Fibroblast of skin of scalp (primary cell): ENCODE results near the gene FN1.

Experiments
- DNase-seq: peaks from one replicate; pipeline ENCODE4 v3.0.0-alpha.2; 2013

FN1 gene

DNA sequence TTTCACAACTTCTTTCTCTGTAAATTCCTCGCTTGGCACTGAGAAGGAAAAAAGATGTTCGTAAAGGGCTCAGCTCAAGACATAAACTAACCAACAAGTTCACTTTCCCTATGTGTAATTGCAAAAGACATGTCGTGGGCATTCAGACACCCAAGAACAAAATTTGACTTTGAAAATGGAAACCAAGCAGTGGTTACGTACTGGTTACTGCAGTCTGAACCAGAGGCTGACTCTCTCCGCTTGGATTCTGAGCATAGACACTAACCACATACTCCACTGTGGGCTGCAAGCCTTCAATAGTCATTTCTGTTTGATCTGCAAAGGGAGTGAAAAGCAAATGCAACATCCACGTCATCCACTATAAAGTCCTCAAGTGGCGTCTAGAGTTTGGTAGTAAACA is 53.9 kb downstream of the FN1 start:
- no peak for DNase-seq

DNA sequence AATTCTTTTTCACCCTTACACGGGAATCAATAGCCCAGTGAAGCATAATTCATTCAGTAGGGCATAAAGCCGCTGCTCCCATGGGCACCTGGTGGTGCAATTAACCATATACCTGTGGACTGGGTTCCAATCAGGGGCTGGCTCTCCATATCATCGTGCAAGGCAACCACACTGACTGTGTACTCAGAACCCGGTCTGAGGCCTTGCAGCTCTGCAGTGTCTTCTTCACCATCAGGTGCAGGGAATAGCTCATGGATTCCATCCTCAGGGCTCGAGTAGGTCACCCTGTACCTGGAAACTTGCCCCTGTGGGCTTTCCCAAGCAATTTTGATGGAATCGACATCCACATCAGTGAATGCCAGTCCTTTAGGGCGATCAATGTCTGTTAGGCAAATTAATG is 55.2 kb downstream of the FN1 start:
- no peak for DNase-seq

DNA sequence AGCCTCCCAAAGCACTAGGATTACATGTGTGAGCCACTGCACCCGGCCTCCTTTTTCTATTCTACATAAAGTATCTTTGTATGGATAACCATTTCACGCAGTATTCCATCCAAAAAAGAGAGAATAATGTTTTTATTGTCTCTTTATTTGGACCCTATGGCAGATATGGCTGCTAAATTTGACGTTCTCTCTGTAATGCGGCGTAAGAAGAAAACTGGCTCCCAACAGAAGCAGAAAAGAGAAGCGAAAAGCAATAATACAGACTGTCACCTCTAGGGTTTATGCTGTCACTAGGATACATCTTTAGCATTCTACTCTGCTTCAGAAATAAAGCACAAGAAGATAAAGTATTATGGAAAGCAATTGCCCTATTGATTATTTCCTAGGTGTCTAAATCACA is 55.9 kb downstream of the FN1 start:
- DNase-seq: no peak

DNA sequence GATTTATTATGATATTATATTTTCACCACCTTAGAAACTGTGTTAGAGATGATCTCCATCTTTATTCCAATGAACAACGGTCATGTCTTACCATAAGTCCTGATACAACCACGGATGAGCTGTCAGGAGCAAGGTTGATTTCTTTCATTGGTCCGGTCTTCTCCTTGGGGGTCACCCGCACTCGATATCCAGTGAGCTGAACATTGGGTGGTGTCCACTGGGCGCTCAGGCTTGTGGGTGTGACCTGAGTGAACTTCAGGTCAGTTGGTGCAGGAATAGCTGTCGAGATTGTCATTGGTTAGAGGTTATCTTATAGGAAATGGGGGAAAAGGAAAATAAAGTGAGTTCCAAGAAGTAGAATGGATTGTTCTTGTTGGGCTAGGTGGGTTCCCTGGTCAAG is 56.8 kb downstream of the FN1 start:
- no peak for DNase-seq

DNA sequence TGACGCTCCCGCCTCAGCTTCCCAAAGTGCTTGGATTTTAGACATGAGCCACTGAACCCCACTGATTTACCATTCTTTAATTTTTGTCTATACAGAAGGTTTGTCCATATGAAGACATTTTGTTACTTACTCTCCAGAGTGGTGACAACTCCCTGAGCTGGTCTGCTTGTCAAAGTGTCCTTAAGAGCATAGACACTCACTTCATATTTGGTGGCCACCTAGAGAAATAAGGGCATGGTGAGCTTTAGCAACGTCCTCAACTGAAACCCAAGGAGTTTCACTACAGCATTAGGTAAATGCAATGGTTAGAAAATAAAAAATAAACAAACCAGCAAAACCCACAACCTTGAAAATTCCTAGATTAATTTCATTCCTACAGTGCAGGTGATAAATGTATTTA is 57.8 kb downstream of the FN1 start:
- DNase-seq: no peak

DNA sequence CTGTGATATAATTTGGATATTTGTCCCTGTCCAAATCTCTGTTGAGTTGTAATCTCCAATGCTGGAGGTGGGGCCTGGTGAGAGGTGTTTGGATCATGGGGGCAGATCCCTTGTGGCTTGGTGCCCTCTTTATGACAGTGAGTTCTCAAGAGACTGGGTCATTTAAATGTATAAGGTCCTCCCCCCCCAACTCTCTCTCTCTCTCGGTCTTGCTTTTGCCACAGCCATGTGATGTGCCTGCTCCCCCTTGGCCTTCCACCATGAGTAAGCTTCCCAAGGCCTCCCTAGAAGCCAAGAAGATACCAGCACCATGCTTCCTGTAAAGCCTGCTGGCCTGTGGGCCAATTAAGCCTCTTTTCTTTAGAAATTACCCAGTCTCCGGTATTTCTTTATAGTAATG is 58.6 kb downstream of the FN1 start:
- DNase-seq: no peak

DNA sequence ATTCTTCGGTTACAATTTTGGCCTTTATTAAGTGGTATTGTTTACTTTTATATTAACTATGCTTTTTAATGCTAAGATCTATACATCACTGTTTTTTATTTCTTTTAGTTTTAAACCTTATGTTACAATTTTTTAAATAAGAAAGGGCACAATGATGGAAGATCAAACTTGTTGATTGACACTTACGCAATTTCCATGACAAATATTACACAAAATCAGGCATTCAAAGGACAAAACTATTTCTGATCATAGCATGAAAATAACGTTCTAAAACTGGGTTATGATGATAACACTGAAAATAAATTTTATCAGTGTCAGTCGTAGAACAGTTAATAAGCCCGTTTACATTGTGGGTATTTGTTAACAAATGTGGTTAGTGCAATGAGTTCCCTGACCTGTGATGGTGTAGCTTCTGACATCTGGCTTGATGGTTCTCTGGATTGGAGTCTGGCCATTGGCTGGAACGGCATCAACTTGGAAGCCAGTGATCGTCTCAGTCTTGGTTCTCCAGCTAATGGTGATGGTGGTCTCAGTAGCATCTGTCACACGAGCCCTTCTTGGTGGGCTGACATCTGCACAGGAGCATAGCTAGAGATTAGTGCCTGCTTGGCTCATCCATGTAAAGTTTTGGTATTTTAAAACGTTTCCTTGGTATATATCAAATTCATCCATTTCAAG is 59.6 kb downstream of the FN1 start:
- no peak for DNase-seq

DNA sequence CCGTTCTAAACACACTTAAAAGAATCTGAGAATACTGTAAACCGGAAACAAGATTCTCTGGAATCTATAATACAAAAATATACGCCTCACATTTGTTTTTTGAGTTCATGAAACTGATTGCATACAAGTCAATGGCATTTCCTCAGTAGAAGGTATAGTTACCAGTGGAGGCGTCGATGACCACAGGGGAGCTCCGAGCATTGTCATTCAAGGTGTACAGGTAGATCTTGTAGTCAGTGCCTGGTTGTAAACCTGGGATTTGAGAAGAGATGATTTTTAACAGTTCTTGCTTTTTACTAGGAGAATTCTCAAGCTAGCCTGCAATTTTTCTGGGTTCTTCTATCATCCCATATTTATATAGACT is 60.4 kb downstream of the FN1 start:
- no peak for DNase-seq

DNA sequence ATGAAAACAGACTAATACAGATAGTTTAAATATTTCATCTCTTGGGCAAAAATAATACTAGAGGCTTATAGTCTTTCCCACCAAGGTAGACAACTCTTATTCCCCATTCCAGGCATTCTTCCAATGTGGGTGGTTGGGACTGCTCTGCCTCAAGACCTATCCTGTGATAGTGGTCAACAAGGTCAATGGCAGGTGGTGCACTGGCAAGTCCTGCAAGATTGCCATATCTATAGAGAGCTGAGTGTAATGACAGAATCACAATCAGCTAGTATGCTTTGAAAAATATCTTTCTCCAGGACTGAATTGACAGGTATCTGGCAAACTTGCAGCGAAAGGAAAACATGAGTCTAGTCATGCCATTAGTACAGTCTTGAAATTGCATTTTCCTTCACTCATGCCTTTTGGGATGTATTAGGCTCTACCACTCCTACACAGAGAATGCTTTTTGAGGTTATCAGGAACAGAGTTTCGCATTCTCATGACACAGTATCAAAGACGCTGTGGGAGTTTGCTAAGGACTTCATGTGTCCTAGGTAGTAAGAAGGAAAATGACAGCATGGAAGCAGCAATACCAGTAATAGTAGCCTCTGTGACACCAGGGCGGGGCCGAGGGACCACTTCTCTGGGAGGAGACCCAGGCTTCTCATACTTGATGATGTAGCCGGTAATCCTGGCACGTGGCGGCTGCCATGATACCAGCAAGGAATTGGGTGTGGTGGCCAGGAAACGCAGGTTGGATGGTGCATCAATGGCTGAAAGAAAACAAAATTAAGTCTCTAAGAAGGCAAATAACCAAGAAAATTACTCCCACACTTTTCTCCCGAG is 61.0 kb downstream of the FN1 start:
- no peak for DNase-seq

DNA sequence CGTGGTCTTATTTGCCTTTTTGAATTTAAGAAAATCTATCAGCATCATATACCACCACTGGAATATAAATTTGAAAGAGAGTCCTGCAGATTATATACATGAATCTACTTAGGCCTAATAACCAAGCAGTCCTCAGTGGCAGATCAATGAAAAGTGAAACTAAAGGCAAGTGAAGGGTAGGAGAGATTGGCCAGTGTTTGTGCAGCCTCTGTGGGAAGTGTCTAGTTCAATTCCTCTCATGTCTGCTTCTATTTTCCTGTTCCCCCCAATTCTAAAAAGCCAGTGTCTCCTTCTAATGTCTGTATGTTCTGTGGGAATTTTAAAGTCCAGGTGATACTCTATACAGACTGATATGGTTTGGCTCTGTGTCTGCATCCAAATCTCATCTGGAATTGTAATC is 61.9 kb downstream of the FN1 start:
- no peak for DNase-seq

DNA sequence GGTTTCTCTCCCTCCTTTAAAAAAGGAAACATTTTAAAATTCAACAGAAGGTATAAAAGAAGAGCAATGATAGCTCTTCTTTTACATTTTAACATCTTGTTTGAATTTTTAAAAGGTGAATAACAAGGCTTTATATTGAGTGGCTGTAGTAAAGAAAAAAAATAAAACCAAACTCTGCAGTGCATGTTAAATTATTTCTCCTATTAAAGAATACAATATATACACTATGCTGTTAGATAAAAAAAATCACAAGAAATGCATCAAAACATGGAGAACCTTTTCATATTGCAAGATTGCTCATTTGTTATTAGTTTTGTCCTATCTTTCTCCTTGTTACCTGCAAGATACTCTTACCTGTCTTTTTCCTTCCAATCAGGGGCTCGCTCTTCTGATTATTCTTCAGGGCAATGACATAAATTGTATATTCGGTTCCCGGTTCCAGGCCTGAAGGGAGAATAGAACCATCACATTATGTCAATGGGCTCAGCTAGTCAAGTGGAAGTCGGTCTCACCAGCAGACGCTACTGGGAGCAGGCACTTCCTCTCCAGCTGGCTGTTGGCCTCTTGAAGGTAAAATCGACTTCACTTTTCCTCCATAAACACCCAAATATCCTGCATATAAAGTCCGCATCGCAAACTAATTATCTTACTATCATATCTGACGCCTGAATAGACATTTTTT is 62.8 kb downstream of the FN1 start:
- no peak for DNase-seq

DNA sequence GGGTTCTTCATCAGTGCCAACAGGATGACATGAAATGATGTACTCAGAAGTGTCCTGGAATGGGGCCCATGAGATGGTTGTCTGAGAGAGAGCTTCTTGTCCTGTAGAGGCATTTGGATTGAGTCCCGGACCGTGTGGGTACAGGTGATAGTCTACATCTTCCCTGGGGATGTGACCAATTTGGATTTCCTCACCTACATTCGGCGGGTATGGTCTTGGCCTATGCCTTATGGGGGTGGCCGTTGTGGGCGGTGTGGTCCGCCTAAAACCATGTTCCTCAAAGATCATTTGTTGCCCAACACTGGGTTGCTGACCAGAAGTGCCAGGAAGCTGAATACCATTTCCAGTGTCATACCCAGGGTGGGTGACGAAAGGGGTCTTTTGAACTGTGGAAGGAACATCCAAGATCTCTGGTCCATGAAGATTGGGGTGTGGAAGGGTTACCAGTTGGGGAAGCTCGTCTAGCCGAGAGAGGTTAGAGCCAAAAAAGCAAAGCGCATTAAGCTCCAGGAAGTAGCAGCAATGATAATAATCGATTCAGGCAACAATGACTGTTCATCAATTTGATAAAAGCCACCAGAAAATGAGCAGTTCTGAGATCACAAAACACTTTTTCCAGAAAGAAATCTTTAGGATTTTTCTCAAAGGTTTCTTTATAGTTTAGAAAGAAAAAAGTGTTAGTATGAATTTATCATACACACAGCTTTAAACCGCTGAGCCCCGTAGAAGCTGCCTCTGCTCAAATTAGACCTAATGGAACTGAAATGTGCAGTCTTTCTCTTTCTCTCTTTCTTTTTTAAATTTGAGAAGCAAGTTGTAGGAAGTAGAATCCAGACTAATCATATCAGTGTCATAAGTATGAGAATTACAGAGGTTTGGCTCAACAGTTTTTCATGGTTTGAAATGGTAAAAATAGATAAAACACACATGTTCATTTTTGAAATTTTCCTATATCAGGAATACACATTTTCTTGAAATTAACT is 63.7 kb downstream of the FN1 start:
- DNase-seq: no peak

DNA sequence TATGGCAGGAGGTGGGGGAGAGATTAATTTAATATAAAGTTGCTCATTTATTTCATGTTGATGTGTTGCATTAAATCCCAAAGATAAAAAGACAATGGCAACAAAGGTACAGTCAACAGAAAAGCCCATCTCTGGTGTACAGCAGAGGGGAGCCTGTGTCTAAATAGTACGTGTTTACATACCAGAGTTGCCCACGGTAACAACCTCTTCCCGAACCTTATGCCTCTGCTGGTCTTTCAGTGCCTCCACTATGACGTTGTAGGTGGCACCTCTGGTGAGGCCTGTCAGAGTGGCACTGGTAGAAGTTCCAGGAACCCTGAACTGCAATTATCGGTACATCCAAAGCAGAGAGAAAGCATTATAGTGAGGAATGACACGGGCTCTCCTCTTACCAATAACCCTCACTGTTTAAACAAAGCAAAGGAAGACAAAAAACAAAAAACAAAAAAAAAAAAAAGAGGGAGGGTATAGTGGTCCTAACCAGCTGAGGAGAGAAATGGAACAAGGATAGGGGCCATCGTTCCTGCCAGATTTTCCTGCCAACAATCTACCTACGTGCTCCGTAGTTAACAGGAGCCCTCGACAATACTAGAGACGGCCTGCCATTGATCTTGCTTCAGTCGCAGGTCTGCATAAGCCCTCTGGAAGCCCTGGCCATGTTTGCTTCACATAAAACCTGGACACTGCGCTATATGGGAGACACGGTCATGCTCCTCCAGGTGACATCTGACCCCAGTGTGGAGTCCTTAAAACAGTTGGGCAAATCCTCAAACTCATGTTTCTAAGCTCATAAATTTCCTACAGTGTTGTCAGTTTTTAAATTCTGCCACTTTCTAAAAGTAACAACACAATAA is 65.5 kb downstream of the FN1 start:
- DNase-seq: no peak

DNA sequence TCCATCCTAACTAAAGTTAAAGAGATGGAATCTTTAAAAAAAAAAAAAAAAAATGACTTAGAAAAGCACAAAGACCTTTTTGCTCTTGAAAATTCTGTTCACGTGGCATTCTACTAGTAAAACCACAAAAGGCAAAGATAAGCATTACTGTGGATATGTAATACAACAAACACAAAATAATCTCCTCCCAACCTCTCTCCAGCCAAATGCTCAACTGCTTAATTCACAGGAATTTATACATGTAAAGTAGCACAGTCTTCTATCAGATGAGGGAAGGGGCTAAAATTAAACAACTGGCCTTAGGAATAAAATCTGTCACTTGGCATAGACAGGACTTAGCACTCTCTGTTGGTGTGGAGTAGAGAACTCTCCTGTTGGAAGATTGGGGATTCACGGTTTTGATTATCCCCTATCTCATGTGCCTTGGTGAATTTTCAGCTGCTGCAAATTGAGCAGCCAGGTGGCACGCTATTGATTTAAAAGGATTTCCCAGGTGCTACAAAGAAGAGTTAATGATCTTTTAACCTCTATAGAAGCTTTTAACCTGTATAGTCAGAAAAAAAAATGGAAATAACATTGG is 66.6 kb downstream of the FN1 start:
- no peak for DNase-seq

DNA sequence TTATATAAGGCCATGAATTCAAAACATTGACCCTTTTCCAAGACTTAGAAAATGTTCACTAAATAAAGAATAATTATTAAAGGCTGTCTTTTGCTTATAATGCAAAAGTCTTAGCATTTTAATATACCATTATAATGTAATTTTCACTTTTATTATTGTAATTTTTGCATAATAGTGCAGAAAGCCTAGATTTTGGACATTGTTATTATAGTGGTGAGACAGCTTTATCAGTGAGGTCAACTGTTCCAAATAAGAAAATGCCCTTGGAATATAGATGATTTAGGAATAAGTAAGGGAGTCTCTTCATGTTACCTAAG is 67.4 kb downstream of the FN1 start:
- no peak for DNase-seq

DNA sequence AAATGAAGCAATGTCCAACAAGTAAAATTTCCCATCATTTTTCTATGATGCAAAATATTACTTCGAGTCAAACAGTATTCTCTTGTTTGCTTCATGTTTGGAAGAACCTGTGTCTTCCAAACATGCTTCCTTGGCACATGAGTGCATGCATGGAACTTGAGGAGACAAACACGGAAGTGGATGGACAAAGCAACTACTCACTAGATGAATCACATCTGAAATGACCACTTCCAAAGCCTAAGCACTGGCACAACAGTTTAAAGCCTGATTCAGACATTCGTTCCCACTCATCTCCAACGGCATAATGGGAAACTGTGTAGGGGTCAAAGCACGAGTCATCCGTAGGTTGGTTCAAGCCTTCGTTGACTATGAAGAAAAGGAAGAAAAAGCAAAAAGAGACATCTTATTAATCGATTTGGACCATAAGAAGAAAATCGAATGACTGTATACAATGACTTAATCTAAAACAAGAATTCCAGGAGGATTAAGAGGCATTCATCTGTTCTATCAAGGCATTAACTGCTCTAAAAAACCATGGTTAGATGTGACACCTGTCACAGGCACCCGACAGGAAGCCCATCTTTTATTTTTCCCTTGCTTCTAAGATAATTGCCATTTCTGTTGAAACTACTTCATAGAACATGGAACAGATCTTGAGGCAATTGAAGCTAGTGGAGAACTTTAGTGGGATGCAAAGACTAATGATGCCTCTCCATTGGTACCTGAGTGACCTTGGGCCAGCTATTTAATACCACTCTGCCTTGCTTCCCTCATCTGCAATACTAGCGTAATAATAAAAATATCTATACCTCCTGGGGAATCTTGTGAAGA is 68.0 kb downstream of the FN1 start:
- peak; percentile 38 for DNase-seq

DNA sequence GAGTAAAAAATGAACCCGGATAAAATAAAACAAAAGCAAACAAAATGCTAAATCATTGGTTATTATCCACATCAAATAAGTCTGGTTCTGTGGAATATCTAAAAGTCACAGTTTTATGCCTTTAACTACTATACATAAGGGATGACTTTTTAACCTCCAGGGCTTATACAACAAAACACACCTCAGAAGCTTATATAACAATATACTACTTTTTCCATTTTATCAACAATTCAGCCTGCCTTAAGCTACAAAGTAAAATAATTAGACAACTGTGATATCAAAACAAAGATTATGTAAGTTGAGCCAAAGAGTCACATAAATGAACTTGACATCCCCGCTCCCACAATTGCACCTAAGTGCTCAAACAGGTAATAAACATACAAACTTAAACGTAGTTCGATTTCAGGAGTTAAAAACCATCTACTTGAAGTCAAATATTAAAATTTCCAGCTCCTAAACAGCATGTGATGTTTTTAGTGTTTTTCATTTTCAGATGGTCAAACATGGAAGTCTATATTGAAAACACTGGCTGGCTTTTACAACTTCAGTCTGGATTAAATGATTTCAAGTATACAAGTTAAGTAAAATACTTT is 69.3 kb downstream of the FN1 start:
- DNase-seq: peak; percentile 0

DNA sequence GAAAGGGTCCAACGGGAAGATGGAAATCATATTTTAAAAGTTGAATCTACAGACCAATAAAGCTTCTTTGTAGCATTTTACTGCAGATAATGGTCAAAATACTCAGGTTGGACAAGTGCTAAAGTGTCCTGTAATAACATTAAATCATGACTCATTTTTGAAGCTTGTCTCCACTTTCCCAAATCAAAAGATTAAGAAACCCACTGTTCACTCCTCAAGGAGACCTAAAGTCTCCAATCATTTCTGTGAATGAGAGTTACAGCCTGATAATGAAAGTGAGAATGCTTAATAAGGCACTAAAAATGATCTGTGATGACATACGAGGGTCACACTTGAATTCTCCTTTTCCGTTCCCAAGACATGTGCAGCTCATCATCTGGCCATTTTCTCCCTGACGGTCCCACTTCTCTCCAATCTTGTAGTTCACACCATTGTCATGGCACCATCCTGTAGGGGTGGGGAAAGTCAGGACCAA is 70.6 kb downstream of the FN1 start:
- DNase-seq: peak; percentile 8

DNA sequence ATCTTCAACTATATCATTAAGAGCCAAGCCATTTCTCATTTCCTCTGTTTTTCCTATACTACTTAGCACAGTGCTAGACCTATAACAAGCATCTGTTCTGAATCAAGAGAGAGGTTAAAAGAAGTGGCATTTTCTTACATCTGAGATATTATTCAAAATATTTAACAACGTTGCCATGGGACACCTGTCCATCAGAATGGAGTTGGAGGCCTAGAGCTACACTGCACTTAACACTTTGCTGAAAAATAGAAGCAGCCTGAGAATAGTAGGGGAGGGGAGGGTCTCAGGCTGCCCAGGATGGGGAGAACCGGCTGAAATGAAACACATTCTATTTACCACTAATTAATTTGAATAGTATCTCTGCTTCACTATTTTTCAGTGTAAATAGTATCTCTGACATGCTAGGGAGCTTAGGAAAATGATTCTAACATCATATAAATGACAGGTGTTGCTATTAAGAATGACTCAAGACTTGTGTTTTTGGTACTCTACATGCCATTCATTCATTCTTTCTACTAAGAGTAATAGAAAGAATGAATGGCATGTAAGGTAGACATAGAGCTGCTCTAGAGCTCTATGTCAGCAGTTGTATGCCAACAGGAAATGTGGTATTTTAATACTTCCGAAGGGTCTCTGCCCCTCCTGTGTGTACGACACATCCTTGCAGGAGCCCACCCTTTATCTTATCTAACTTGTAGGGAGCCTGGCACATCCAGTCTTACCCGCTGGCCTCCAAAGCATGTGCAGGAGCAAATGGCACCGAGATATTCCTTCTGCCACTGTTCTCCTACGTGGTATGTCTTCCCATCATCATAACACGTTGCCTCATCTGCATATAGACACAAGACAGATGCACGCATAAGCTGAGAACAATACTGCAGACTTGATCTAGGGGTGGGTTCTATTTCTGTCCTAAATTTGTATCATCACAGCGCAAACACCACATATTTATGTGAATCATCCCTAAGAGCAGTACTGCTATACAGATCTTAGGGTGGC is 71.4 kb downstream of the FN1 start:
- peak; percentile 5 for DNase-seq
